ENCODE results near the gene ALK. TPM values are rescaled to one million over a fixed set of nuclear protein-coding genes. Genes with fewer than 3 reads are reported as not detected.

Gene ALK
- polyA plus RNA-seq, 1 of the 3 experiments (the other 2 are of a cell fraction), result 0.30 TPM

GRCh38 chr2:29606104-29607037, 315.0 kb downstream of the ALK start:
- CTCF ChIA-PET, result interaction anchor here (1.0 kb wide), 1 partner anchor 30 kb away, joined by 3 read pairs; no protein-coding TSS in a partner anchor
- WGBS (ENCODE audit: low lambda C conversion rate), result 49% methylated on average over 1 of the region's 1 CpG
- no peak for DNase-seq
- Histone ChIP-seq H3K4me3 (ENCODE audit: low read depth in 2 of 2, low read length in 1 of 2) (no peak overlapping the region), H3K27me3 (ENCODE audit: insufficient read depth) (no peaks in the 10 kb centered on the region), H3K9me3 (no peaks in the 10 kb centered on the region), H3K79me2 (ENCODE audit: insufficient read depth) (no peaks in the 10 kb centered on the region), H3K9ac (no peak overlapping the region), H3K4me2 (no peak overlapping the region), H3K36me3 (replicated peaks in 1 of 2; ENCODE audit: control insufficient read depth in 1 of 2, insufficient read depth in 2 of 2, low read length in 1 of 2) (peaks cover 0 to 3% of the 10 kb centered on the region in 2 experiments), H3K9me2 (no peaks in the 10 kb centered on the region), H3F3A (replicated peaks; ENCODE audit: insufficient read depth) (no peaks in the 10 kb centered on the region), H2AFZ (ENCODE audit: low read depth) (peak overlapping the region; percentile 48; the same call in 1 of the 2 replicates), H4K20me1 (ENCODE audit: insufficient read depth) (no peaks in the 10 kb centered on the region), H3K4me1 (ENCODE audit: control insufficient read depth in 1 of 2, insufficient read depth in 2 of 2, low read depth in 1 of 2, low read length in 1 of 2) (peaks cover 0 to 41% of the 10 kb centered on the region in 2 experiments; a peak in 3 of 4 replicates), H3K27ac (ENCODE audit: low read depth in 2 of 2, low read length in 1 of 2) (peak overlapping the region; percentile 18 to 56; a peak in 3 of 4 replicates)
- POLR2A ChIA-PET, result no interaction called here
- TF ChIP-seq TAF1 (IDR thresholded peaks at IDR 0.05; ENCODE audit: borderline replicate concordance, low read depth, low read length), result no peak
- no peak for TF ChIP-seq PBX3 (IDR thresholded peaks at IDR 0.05)
- no peak for TF ChIP-seq ZBTB33 (IDR thresholded peaks at IDR 0.05; ENCODE audit: borderline replicate concordance, low read depth)
- TF ChIP-seq IRF3 (IDR thresholded peaks at IDR 0.05; ENCODE audit: low read depth, low read length), result no peak
- peak in 1 of 2 experiments; percentile 61; a peak in 1 of 4 replicates for TF ChIP-seq EP300 (IDR thresholded peaks at IDR 0.05; ENCODE audit: borderline replicate concordance in 1 of 2, low read depth in 1 of 2, low read length in 1 of 2)
- TF ChIP-seq GABPA (IDR thresholded peaks at IDR 0.05; ENCODE audit: low read depth), result no peak
- TF ChIP-seq, protein P1, sequence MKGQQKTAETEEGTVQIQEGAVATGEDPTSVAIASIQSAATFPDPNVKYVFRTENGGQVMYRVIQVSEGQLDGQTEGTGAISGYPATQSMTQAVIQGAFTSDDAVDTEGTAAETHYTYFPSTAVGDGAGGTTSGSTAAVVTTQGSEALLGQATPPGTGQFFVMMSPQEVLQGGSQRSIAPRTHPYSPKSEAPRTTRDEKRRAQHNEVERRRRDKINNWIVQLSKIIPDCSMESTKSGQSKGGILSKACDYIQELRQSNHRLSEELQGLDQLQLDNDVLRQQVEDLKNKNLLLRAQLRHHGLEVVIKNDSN (IDR thresholded peaks at IDR 0.05; ENCODE audit: borderline replicate concordance, low read depth), result no peak
- TF ChIP-seq NRF1 (IDR thresholded peaks at IDR 0.05; ENCODE audit: low read depth, low read length), result no peak
- peak; percentile 41; the same call in 1 of the 2 replicates for TF ChIP-seq ELF1 (IDR thresholded peaks at IDR 0.05)
- no peak for TF ChIP-seq GATA2 (CRISPR knock-in tag; IDR thresholded peaks at IDR 0.05)
- peak; percentile 69; the same call in 1 of the 2 replicates for TF ChIP-seq JUND (IDR thresholded peaks at IDR 0.05)
- no peak for TF ChIP-seq EZH2phosphoT487 (IDR thresholded peaks at IDR 0.05; ENCODE audit: borderline replicate concordance, low read depth)
- TF ChIP-seq, protein P2, sequence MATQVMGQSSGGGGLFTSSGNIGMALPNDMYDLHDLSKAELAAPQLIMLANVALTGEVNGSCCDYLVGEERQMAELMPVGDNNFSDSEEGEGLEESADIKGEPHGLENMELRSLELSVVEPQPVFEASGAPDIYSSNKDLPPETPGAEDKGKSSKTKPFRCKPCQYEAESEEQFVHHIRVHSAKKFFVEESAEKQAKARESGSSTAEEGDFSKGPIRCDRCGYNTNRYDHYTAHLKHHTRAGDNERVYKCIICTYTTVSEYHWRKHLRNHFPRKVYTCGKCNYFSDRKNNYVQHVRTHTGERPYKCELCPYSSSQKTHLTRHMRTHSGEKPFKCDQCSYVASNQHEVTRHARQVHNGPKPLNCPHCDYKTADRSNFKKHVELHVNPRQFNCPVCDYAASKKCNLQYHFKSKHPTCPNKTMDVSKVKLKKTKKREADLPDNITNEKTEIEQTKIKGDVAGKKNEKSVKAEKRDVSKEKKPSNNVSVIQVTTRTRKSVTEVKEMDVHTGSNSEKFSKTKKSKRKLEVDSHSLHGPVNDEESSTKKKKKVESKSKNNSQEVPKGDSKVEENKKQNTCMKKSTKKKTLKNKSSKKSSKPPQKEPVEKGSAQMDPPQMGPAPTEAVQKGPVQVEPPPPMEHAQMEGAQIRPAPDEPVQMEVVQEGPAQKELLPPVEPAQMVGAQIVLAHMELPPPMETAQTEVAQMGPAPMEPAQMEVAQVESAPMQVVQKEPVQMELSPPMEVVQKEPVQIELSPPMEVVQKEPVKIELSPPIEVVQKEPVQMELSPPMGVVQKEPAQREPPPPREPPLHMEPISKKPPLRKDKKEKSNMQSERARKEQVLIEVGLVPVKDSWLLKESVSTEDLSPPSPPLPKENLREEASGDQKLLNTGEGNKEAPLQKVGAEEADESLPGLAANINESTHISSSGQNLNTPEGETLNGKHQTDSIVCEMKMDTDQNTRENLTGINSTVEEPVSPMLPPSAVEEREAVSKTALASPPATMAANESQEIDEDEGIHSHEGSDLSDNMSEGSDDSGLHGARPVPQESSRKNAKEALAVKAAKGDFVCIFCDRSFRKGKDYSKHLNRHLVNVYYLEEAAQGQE (IDR thresholded peaks at IDR 0.05; ENCODE audit: low read depth, low read length), result no peak
- no peak for TF ChIP-seq RCOR1 (IDR thresholded peaks at IDR 0.05; ENCODE audit: low read length)
- peak; percentile 5; the same call in 1 of the 2 replicates for TF ChIP-seq NFIC (IDR thresholded peaks at IDR 0.05; ENCODE audit: borderline replicate concordance)
- no peak for TF ChIP-seq USF2 (IDR thresholded peaks at IDR 0.05; ENCODE audit: borderline replicate concordance, low read depth, low read length)
- no peak for TF ChIP-seq FOXM1 (IDR thresholded peaks at IDR 0.05; ENCODE audit: low read depth)
- no peak for TF ChIP-seq RXRA (IDR thresholded peaks at IDR 0.05; ENCODE audit: borderline replicate concordance, low read depth)
- TF ChIP-seq, protein P3, sequence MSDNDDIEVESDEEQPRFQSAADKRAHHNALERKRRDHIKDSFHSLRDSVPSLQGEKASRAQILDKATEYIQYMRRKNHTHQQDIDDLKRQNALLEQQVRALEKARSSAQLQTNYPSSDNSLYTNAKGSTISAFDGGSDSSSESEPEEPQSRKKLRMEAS (IDR thresholded peaks at IDR 0.05; ENCODE audit: low read depth), result no peak
- no peak for TF ChIP-seq MXI1 (IDR thresholded peaks at IDR 0.05; ENCODE audit: low read depth, low read length)
- no peak for TF ChIP-seq RFX5 (IDR thresholded peaks at IDR 0.05; ENCODE audit: low read length)
